ENCODE data around the gene EVL. TPM values are rescaled to one million over a fixed set of nuclear protein-coding genes. Genes with fewer than 3 reads are reported as not detected.

The EVL gene
- total RNA-seq, 2 donors from 2014 or later, result 47.1 to 68.9 TPM

- no peak for DNase-seq (ENCODE audit: low spot score)
- intact Hi-C loops (cut with DNase I), result no loop called here
These were observed 29.5 kb upstream of the EVL start for GRCh38 chr14:100035700-100036099.

DNA sequence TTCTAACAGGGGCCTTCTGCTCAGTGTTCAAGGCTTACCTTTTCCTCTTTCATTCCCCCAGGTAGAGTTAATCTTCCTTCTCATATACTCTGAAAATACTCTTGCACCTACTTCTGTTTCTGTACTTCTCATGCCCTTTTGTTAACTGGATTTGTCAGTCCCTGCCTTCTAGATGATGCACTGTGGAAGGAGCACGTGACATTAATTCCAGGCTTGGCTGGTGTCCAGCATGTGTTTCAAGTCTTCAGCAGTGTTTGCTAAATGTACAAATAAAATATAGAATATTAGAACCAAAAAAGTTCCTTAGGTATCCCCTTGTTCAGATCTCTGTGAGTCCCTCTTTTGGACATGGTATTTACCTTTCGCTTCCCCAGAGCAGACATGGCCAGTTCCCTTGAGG is 27.9 kb upstream of the EVL start:
- no peak for DNase-seq (ENCODE audit: low spot score)
- intact Hi-C loops (cut with DNase I), result no loop called here

GRCh38 chr14:100038065-100038464 is 27.2 kb upstream of the EVL start:
- intact Hi-C loops (cut with DNase I), result no loop called here
- no peak for DNase-seq (ENCODE audit: low spot score)

- intact Hi-C loops (cut with DNase I), result no loop called here
These were observed 25.3 kb upstream of the EVL start for GRCh38 chr14:100039903-100040302.

GRCh38 chr14:100041271-100041670 is 24.0 kb upstream of the EVL start:
- DNase-seq (ENCODE audit: low spot score), result no peak
- intact Hi-C loops (cut with DNase I), result no loop called here

More at GRCh38 chr14:100039903-100040302, 25.3 kb upstream of the EVL start:
- DNase-seq (ENCODE audit: low spot score), result no peak

GRCh38 chr14:100042286-100042685 is 22.9 kb upstream of the EVL start:
- no peak for DNase-seq (ENCODE audit: low spot score)
- intact Hi-C loops (cut with DNase I), result no loop called here

DNA sequence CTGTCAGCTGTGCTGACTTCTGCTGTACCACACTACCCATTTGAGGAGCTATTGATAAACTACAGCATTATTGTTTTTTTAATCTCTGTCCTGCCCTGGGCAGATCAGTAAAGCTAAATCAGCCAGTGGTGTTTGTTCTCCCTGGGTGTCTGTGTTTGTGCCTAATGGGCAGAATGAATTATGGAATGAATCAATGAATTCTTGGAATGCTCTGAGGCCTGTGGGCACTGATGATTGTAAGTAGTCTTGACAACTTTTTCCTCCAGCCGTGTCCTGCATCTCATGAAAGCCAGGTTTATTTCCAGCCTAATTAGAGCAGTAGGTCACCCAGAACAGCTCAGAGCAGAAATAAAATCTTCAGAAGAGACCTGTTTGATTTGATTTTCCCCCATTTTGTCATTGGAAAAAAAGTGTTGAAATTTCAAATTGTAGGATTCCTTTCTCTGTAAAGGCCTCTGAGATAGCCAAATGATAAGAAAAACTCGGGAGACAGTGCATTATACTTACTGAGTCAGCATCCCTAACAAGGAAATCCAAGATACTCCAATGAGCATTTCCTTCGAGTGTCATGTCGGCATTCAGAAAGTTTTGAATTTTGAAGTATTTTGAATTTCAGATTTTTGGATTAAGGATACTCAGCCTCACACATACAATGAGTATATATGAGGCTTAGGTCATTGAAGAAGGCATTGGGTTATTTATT is 19.4 kb upstream of the EVL start:
- no peak for DNase-seq (ENCODE audit: low spot score)
- intact Hi-C loops (cut with DNase I), result no loop called here

DNA sequence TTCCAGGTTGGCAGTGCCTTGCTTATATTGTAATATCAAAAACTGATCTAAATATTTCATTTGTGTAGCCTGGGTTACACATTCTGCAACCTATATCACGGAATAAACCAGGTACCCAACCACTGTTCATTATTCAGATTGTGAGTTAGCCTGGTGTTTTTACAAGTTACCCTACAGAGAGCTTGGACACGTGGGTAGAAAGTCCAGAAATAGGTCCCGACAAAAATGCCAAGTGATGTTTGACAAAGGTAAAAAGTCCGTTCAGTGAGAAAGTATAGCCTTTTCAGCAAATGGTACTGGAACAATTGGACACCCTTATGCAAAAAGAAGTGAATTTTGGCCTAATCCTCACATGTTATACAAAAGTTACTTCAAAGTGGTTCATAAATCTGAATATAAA is 17.6 kb upstream of the EVL start:
- DNase-seq (ENCODE audit: low spot score), result no peak
- intact Hi-C loops (cut with DNase I), result no loop called here

DNA sequence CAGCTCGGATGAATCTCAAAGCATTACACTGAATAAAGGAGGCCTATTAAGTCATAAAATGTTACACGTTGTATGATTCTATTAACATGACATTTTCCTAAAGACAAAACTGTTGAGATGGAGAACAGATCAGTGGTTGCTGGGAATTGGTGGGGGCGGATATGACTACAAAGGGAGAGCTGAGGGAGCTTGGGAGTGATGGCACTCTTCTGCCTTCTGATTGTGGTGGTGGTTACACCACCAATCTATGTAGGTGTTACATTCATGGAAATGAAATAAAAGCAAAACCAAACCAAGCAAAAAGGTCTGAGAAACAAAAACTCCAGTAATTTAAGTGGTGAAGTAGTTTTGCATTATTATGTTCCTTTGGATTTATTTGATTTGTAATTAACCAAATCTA is 16.4 kb upstream of the EVL start:
- intact Hi-C loops (cut with DNase I), result no loop called here

DNA sequence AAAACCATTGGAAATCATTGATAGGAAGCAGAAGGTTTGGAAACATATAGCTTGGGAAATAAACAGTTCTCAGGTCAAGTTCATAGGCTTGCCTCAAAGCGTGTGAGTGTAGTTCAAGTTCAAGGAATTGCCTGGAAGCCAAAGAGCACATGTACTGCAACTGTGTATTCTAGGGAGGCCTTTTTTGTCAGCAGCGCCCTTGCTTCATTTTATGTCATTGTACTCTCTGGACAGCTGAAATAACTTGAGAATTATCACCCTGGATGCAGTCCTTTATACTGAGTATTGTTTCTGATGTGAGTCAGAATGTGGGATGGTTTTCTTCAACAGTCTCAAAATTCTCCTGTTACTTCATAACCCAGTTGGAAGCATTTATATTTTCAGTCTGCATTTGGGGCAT is 16.0 kb upstream of the EVL start:
- DNase-seq (ENCODE audit: low spot score), result no peak
- intact Hi-C loops (cut with DNase I), result no loop called here

More for the DNA sequence above, 16.4 kb upstream of the EVL start:
- no peak for DNase-seq (ENCODE audit: low spot score)

DNA sequence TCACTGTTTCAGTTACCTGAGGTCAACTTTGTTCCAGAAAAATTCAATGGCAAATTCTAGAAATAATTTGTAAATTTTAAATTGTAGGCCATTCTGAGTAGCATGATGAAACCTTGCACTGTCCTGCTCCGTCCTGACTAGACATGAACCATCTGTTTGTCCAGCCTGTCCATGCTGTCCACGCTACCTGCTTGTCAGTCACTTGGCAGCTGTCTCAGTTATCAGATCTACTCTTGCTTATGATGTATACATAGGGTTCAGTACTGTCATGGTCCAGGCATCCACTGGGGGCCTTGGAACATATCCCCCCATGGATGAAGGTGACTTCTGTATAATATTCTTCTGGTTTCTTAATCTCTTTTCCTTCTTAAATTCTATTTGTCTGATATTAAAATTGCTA is 14.1 kb upstream of the EVL start:
- intact Hi-C loops (cut with DNase I), result loop anchor here in 1 of 2 donors (10.0 kb wide), 1 partner anchor 294 kb away; no protein-coding TSS in a partner anchor
- no peak for DNase-seq (ENCODE audit: low spot score)

DNA sequence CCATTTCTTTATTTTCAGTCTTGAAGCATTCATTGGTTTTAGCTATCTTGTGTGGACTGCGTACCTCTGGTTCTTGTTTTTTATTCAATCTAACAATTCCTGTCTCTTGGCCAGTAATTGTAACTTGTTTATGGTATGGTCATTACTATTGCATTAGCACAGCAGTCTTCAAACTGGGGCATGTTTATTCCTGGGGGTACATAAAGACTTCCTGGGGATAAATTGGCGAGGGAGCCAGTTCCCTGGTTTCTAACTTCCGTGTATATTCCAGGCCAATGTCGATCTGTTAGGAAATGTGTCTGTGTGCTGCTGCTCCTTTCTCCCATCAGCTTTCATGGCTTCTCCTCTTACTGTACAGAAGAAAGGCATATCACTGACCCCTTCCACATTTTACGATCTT is 13.7 kb upstream of the EVL start:
- DNase-seq (ENCODE audit: low spot score), result no peak
- intact Hi-C loops (cut with DNase I), result loop anchor here in 1 of 2 donors (10.0 kb wide), 1 partner anchor 293 kb away; no protein-coding TSS in a partner anchor

- intact Hi-C loops (cut with DNase I), result loop anchor here in 1 of 2 donors (10.0 kb wide), 1 partner anchor 292 kb away; no protein-coding TSS in a partner anchor
These were observed 12.4 kb upstream of the EVL start for GRCh38 chr14:100052819-100053218.

GRCh38 chr14:100054316-100055075 is 10.7 kb upstream of the EVL start:
- intact Hi-C loops (cut with DNase I), result loop anchor here in 1 of 2 donors (1.0 to 10.0 kb wide), 2 partner anchors 45 to 290 kb away; no protein-coding TSS in a partner anchor
- no peak for DNase-seq (ENCODE audit: low spot score)

More at GRCh38 chr14:100052819-100053218, 12.4 kb upstream of the EVL start:
- no peak for DNase-seq (ENCODE audit: low spot score)

- no peak for DNase-seq (ENCODE audit: low spot score)
- intact Hi-C loops (cut with DNase I), result loop anchor here in 1 of 2 donors (10.0 kb wide), 1 partner anchor 288 kb away; no protein-coding TSS in a partner anchor
These were observed 8.8 kb upstream of the EVL start for GRCh38 chr14:100056431-100056830.

DNA sequence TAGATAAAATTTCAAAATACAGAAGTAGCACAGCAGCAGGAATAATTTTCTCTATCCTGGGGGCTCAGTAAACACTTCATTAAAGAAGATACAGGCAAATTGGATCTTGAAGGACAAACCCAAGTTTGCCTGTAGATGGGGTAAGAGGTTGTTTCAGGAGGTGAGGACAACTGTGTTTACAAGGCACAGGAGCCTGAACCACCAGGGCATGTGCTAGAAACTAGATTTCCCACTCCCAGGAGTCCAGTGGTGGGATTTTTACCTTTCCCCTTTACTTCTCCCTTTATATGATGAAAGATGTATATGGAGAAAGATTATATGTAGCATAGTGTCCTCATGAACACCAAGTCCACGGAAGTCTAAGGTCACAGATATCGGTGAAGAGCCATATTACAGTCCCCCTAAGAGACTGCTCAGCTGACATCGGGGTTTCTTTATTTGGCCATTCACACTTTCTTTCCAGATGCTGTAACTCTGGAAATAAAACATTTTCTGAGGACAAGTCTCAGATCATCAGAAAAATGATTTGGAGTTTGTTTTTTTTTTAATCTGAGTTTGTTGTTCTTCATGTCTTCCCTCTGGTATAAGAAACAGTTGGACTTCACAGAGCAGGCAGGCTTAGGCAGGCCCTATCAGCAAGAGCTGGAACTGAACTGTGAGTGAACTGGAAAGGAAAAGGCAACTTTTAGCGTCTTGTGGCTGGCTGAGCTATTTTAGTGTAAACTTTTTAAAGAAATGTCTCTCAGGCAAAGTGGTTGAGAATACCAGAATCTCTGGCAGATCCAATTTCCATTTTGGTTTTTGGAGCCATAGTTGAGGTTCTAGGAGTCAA is 8.0 kb upstream of the EVL start:
- intact Hi-C loops (cut with DNase I), result loop anchor here in 1 of 2 donors (10.0 kb wide), 1 partner anchor 288 kb away; no protein-coding TSS in a partner anchor
- no peak for DNase-seq (ENCODE audit: low spot score)

DNA sequence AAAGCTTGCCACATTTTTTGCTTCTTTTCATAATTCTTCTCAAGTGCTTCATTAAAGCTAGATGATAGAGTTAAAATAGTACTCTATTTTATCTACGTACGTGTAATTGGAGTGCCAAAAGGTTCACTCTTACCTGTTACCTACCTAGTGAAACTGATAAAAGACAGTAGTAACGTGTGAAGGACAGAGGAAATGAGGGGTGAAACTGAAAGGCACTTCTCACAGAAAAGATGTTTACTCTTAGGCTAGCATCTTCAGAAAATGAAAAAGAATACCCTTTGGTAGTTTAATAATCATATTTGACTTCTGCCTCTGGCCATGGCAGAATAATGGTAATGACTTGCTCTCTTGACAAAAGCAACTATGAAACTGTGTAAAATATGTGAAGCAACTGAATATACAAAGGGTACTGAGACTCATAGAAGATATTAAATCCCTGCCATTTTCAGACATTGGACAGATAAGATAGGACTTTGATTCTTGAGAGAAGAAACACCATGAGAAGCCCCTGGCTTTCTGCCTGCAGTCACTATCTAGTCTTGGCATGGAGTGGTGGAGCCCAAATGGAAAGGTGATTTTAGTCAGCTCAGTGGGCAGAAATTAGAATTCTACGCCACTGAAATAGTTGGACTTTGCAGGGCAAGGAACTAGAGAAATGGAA is 6.3 kb upstream of the EVL start:
- DNase-seq (ENCODE audit: low spot score), result no peak
- intact Hi-C loops (cut with DNase I), result loop anchor here in 1 of 2 donors (10.0 kb wide), 1 partner anchor 286 kb away; no protein-coding TSS in a partner anchor

DNA sequence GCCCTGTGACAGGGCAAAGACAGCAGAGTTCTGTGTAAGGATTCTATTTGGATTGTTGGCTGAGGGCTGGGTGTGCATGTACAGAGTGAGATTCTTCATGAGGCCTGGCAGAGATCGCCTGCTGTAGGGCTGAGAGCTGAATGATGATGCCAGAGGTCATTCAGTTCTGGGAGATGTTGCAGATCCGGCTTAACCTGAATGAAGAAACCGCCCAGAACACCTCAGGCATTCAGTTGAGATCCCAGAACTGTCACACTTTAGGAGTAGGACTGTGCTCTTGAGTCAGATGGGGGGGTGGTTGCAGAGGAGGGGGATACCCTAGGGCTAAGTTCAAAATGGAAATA is 5.8 kb upstream of the EVL start:
- DNase-seq (ENCODE audit: low spot score), result no peak
- intact Hi-C loops (cut with DNase I), result loop anchor here in 1 of 2 donors (10.0 kb wide), 1 partner anchor 285 kb away; no protein-coding TSS in a partner anchor

- intact Hi-C loops (cut with DNase I), result no loop called here
- no peak for DNase-seq (ENCODE audit: low spot score)
These were observed 4.5 kb upstream of the EVL start for GRCh38 chr14:100060760-100061159.
